GM20431 (cell line): ENCODE measurements around the gene WNT6.

Experiments
- in situ Hi-C: fragments of 300-500 bp; cut with MseI, MboI; formaldehyde crosslinking; loops from one replicate; pipeline ENCODE4 v1.15.0; 2020; ENCODE audit warnings: low sequenced_read_pairs; ENCODE audit not compliant: unreplicated experiment

Gene WNT6

DNA sequence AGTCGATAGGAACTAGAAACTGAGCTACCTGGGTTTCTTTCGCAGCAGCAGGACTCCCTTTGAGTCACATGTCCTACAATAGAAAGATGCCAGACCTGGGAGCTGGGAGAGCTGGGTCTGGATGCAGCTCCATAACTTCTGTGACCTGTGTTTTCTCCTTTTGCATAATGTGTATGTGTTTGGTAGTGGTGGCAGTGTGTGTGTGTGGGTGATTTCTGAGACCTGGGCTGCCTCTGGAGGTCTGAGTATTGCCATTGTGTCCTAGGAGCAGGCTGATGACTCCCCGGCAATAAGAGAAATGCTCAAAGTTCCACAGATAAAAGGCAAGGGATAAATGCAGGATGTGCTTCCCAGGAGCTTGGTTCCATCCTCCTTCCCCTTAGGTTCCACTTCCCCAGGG is 27.5 kb downstream of the WNT6 start:
- in situ Hi-C loops: no loop called here

DNA sequence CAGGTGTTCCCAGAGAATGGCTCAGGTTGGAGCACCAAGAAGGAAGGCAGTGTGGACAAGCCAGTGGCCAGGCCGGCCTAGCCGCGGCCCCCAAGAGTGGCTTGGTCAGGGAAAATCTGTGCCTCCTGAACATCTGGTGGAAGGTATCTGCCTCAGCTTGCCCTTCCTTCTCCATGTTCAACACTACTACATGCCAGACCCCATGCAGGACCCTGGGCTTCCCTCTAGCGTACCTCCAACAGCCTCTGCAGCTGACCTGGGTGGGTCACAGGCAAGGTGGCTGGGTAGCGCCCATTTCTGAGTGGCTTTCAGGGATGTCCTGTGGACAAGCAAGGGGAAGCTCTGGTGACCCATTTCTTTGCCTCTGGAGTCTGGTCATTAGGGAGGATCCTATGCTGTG is 28.7 kb downstream of the WNT6 start:
- in situ Hi-C loops: no loop called here

DNA sequence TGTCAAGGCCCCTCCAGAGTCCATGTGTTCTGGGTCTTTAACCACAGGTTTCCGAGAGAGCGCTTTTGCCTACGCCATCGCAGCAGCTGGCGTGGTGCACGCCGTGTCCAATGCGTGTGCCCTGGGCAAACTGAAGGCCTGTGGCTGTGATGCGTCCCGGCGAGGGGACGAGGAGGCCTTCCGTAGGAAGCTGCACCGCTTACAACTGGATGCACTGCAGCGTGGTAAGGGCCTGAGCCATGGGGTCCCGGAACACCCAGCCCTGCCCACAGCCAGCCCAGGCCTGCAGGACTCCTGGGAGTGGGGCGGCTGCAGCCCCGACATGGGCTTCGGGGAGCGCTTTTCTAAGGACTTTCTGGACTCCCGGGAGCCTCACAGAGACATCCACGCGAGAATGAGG is 30.3 kb downstream of the WNT6 start:
- in situ Hi-C loops: no loop called here

DNA sequence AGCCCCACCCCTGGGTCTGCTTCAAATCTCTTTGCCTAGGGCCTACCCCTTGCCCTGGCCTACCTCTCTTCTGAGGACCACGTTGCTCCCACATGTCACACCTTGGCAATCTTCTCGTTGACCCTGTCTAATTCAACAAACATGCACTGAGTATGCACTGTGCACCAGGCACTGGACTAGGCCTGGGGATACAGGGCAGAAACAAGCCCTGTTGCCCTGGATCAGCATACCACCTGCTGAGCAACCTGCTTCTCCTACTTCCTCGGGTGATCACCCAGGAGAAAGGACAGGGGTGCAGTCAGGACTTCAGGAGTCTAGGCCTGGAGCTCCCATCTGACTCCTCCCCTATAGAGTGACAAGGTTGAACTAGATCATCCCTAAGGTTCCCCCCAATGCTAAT is 30.8 kb downstream of the WNT6 start:
- in situ Hi-C loops: no loop called here

DNA sequence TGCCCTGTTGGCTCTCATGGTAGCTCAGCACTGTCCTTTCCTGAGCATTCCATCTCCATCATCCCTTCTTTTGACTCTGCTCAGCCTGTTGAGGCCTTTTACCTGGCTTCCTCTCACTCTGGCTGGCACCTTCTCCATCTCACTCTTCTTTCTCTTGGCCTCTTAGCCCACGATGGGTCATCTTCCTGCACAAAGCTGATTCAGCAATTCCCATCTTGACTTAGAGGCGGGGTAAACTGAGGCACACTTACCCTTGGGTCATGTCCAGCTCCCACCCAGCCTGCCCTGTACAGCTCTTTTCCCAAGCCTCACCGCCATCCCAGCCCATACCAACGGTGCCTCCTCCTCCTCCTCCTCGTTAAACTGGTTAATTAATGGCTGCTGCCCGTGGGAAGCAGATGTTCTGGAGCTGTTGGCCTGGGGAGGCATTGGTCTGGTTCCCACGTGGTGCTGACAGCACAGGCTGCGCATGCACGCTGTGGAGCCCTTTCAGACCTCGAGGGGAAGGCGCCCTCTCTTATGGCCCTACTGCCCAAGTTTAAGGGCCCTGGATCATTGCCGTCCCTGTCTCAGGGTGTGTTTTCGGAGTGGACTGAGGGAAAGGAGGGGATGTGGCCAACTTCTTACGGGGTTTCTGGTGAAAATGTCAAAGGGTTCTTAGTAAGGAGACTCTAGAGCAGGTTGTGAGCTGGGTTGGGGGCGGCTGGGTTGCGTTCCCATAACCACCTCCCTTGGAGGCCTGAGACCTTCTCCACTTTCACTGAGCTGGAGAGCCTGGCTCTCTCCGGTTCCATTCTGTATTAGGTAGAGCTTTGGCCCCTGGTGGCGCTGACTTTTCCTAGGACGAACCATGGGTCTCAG is 31.9 kb downstream of the WNT6 start:
- in situ Hi-C loops: no loop called here

DNA sequence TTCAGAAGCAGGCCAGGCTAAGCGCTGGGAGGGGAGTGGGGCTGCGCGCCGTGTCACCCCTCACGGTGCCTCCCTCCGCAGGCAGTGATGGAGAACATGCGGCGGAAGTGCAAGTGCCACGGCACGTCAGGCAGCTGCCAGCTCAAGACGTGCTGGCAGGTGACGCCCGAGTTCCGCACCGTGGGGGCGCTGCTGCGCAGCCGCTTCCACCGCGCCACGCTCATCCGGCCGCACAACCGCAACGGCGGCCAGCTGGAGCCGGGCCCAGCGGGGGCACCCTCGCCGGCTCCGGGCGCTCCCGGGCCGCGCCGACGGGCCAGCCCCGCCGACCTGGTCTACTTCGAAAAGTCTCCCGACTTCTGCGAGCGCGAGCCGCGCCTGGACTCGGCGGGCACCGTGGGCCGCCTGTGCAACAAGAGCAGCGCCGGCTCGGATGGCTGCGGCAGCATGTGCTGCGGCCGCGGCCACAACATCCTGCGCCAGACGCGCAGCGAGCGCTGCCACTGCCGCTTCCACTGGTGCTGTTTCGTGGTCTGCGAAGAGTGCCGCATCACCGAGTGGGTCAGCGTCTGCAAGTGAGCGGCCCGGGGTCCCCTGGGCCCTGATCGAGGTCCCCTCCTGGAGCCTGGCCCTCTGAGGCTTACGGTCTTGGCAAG is 33.2 kb downstream of the WNT6 start:
- in situ Hi-C loops: no loop called here

DNA sequence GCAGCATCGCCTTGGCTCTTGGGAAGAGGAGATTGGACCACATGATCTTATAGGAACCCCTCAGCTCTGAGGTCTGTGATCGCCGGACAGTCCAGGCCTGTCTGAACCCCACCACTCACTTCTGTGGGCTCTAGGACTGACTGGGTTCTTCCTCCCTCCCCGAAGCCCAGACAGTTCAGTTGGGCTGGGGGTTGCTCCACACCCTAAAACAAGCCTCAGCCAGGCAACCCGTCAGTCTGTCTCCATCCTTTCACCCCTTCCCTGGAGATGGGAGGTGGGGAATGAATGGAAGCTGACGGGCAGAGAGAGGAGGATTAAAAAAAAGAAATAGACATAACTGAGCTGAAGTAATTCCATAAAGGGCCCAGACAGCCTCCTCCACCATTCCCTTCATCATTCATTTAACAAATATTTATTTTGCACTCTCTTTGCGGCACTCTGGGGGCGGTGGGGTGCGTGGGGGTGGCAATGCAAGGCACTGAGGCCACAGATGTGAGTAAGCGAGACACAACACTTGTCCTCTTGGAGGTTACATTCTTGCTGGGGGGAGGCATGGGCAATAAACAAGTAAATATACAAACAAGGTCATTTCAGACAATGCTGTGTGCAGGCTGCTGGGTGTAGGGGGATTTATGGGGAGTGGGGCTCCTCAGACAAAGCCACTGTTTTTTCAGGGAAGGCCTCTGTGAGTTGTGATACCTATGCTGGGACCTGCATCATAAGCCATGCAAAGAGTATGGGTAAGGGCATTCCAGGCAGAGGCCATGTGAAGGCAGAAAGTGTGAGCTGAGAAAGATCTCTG is 33.9 kb downstream of the WNT6 start:
- in situ Hi-C loops: no loop called here

DNA sequence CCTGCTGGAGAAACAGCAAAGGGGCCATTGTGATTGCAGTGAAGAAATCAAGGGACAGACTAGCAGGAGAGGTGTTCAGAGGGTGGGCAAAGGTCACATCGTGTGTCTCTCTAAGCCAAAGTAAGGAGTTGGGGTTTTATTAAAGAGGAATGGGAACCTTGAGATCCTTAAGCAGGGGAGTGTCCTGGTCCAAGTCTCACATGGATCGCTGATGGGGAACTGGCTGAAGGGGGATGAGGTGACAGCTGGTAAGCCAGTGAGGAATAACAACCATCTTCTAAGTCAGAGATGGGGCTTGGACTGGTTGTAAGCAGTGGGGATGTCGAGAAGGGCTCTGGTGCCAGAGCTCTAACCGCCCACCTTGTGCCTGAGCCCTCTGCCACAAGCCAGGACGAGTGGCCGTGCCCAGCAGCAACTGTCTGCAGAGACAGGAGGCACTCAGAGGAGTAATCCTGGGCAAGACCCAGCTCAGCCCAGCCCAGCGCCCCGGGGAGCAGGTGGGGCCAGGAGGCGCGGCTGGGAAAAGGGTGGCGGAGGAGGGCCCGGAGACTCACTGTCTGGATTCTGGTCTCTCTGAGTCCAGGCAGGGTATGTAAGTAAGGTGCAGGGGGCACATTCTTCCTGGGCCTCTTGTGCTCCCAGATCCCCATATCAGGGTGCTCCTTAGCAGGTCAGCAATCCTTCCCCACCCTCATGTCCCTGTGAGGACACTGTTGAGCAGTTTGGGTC is 34.7 kb downstream of the WNT6 start:
- in situ Hi-C loops: no loop called here

DNA sequence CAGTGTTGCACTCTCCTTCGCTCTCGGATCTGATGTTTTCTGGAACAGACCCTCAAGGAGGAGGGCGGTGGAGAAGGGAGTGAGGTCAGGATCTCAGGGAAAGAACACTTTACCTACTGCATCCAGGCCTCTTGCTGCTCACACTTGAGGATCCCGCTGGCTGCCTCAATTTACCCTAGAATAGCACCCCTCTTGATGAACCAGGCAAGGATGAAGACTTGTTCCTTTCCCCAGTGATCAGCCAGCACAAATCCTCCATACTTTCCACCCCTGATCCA is 35.2 kb downstream of the WNT6 start:
- in situ Hi-C loops: no loop called here

DNA sequence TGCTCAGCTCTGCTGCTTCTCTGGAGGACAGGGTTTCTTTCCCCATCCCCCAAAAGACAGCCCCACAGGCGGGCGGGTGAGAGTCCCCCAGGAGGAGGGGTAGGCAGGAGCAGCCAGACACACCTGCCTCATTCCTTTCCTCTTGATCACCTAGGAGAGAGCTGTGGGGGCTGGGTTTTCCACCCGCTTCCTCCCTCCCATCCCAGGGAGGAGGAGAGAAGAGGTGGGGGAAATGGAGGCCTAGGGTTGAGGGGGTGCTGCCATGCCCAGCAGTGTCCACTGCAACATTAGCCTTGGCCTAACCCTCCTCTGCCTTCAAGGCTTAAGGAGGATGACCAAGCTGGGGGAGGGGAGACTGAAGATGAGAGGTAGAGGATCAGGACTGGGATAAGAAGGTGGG is 35.7 kb downstream of the WNT6 start:
- in situ Hi-C loops: no loop called here

DNA sequence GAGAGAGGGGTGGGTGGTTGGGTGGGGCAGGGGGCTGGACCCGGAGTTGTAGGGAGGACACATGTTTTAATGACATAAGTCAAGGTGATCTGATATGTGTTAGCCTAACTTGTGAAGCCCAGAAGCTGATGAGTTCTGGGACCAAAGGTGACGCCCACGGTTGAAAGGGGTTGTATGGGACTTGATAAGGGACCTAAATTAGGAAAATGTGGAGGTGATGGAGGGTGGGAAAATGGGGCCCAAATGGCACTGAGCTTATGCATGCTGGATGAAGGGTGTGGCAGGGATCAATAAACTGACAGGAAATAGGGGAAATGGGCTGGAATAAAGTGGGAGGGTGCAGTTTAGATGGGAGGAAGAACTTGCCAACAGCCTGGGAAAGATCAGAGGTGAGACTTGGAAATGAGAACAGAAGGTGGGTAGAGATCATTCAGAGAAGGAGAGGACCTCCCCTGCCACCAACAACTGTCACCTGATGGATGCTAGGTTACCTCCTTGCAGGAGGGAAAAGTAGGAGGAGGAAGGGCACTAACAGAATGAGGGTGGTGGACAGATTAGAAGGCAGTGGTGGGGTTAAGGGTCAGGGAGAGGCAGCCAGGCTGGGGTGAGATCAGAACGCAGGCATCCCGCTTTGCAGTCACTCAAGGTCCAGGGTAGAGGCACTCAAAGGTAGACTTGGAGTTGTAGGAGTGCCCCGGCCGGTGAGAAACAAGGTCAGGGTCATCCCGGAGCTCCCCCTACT is 36.3 kb downstream of the WNT6 start:
- in situ Hi-C loops: no loop called here

DNA sequence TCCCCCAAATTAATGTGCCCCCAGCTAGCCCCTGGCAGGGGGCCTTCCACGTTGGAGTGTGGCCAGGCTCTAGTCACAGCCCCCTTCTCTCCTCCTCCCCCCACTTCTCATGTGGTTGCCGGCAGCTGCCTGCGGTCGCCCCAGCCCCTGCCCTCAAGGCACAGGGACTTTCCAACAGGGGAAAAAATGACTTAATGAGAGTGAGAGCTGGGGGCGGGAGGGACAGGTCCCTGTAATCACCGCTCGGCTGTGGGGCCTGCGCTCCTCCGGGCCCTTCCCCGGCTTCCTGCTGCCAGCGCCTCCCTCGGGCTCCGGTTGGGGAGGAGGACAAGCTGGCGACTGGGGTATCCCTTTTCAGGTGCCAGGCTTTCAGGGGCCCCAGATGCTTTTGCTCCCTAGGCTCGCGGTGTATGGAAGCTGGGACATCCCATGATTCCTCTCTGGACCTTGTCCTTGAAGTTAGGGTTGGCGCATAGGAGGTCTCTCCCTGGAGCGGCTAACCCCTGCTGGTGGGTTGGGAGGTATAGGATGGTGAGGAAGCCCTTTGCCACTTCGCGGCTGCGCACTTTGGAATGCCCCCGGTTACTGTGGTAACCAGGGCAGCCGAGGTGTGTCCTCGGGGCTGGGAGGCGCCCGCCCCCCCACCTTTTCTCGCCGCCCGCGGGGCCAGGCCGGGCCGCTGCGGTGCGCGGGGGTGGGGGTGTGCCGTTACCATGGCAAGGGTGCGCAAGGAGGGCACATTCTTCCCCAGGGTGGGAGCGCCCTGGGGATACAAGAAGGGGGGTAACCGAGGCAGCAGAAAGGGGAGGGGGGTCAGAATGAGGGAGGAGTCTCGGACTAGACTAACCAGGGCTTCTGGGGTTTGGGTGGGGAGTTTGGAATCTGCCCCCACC is 37.1 kb downstream of the WNT6 start:
- in situ Hi-C loops: no loop called here

DNA sequence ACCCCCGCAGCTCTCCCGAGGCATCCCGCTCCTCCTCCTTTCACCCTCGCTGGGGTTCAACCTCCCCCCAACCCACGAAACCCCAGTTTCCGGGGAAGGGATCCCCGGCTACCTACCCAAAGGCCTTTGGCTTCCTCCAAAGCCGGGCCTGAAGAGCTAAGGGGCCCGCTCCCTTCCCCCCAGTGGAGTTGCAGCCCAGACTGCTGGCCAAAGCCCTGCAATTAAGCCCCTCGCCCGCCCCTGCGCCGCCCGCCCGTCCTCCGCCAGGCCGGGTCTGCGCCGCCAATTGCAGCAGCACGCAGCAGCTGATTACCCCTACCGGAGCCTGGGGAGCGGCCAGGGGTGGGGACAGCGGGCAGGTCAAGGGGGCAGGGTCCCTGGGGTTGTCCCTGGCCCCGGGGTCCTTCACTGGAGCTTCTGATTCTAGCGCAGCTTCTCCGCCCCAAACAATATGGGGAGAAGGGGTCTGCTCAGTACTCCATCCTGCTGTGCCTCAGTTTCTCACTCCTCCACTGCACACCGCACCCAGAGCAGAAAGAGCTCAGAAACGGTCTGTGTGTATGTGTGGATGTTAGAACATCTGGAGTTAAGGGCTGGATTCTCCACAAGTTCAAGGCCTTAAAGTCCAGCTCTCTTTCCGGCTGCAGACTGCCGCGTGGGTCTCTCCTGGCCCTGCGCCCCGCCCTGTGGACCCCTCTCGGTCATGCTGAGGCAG is 37.9 kb downstream of the WNT6 start:
- in situ Hi-C loops: no loop called here

DNA sequence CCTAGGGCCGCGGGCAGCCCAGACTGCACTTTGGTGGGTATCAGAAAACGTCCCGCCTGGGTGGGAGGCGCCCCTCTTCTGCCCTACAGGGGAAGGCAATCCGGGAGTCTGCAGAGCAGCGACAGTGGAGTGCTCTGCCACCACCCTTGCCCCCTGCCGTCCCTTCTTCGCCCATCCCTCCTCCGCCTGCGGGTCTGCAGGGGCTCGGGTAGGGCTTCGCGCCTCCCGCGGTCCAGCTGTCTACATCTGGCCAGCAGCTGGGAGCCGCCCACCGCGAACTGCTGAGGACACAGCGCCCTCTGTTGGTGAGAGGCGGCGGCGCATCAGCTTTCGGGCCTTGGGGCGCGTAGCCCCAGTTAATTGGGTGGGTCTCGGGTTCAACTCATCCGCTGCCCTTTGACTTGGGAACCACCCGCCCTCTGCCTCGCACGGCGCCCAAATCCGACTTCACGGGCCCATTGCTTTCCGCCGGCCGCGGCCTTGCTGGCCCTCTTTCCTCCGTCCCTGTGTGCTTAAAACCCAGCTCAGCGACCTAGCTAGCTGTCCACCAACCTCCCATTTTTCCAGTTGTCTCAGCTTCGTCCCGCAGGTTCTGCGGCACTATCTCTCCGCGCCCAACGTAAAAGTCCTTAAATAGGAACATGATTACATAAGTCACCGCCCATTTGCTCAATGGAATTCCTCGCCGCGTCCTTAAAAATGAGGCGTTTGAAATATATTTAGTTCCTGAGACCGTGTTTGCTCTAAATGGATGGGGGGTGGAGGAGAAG is 38.7 kb downstream of the WNT6 start:
- in situ Hi-C loops: no loop called here

DNA sequence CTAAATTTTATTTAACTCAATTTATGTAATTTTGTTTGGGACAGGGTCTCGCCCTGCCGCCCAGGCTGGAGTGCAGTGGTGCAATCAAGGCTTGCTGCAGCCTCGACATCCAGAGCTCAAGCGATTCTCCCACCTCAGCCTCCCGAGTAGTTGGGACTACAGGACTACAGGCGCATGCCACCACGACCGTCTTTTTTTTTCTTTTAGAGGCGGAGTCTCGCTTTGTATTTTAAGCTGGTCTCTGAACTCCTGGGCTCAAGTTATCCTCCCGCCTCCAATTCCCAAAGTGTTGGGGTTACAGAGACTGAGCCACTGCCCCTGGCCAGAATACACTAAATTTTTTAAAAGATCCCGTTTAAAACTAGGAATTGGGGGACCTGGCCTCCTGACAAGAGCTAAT is 39.5 kb downstream of the WNT6 start:
- in situ Hi-C loops: no loop called here

DNA sequence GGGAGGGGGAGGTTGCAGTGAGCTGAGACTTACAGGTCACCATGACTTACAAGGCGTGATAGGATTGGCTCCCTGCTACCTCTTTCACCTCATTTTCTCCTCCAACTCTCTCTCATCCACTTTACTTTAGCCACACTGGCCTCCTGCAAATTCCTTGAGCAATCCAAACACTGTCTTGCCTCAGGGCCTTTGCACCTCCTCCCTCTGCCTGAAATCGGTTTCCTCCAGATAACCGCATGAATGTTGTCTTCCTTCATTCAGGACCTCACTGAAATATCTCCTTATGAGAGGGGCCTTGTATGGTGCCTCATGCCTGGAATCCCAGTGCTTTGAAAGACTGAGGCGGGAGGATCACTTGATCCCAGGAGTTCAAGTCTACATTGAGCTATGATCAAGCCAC is 42.8 kb downstream of the WNT6 start:
- in situ Hi-C loops: no loop called here

DNA sequence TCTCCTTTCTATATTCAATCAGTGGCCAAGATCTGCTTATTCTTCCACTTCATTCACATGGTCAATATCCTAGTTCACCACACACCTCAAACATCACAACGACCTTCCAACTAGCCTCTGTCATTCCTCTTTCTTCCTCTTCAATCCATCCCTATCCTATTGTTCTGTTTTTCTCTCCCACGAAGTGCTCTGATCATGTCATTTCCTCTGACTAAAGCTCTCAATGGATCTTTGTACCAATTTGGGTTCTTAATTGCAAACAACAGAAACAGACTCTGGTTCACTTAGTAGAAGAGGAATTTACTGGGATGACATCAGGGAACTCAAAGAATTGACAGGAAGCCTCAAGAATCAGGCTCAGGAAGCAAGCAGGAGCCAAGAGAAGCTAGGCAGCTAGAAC is 44.6 kb downstream of the WNT6 start:
- in situ Hi-C loops: no loop called here
